ENCODE measurements around the gene FOXB1.

Gene FOXB1

DNA sequence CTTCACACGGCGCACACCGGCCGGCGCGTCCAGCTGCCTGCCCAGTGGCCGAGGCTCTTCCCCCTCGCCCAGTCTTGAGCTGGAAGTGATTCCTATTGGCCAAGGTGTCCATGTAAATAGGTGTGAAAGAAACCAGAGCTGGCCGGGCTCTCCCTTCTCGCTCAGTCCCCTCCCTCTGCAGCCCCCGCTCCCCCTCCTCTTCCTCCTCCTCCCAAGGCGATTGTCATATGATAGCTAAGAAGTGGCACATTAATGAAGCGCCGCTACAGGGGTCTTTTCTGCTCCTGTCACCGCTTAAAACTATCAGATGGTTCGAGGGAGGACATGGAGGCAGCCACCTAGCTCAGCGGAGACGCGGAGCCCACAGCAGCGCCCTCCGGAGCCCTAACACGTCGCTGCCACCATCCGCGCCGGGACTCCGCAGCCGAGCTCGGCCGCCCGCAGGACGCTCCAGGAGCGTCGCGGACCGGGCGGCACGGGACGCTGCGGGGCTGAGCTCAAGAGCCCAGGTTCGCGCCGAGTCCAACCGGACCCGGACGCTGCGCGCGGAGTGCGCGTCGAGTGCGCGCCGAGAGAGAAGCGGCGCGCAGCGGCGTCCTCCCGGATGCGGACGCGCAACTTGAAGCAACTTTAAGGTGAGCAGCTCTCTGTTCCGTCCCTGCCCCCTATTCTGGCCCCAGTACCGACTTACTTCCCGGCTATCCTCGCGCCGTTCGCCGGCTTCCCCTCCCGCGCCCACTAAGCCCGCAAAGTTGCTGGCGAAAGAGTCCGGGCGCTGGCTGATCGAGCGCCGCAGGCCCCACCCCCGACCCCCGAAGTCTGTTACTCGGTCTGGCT, at the start of gene FOXB1:
FOXB1 (plus strand) TSS at position 303 of the 837 bp plus-strand sequence. CDS start 653 bp downstream, outside the sequence.
- H3K4me3 ChIP-seq (ENCODE audit: low read depth, low read length), result no peak within 1 kb of the TSS
- DNase-seq (ENCODE audit: low read depth), result no peak

DNA sequence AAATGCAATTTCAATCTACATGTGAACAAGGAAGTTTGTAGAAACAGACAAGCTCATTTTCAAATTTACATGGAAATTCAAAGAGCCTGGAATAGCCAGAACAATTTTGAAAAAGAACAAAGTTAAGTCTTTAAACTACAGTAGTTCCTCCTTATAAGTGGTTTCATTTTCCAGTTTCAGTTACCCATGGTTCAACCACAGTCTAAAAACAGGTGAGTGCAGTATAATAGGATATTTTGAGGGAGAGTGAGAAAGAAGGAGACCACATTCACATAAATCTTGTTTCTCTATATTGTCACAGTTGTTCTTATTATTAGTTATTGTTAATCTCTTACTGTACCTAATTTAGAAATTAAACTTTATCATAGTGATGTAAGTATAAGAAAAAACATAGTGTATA, 45.8 kb upstream of the FOXB1 start:
- TF ChIP-seq, protein P1, sequence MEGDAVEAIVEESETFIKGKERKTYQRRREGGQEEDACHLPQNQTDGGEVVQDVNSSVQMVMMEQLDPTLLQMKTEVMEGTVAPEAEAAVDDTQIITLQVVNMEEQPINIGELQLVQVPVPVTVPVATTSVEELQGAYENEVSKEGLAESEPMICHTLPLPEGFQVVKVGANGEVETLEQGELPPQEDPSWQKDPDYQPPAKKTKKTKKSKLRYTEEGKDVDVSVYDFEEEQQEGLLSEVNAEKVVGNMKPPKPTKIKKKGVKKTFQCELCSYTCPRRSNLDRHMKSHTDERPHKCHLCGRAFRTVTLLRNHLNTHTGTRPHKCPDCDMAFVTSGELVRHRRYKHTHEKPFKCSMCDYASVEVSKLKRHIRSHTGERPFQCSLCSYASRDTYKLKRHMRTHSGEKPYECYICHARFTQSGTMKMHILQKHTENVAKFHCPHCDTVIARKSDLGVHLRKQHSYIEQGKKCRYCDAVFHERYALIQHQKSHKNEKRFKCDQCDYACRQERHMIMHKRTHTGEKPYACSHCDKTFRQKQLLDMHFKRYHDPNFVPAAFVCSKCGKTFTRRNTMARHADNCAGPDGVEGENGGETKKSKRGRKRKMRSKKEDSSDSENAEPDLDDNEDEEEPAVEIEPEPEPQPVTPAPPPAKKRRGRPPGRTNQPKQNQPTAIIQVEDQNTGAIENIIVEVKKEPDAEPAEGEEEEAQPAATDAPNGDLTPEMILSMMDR (IDR thresholded peaks at IDR 0.05; ENCODE audit: insufficient read depth, low read depth, low read length, missing control alignments), result no peak
- no peak for DNase-seq (ENCODE audit: low read depth)
- no peak overlapping the region for H3K4me3 ChIP-seq (ENCODE audit: low read depth, low read length)

More for the DNA sequence above, at the start of gene FOXB1:
- TF ChIP-seq, protein P1 (IDR thresholded peaks at IDR 0.05; ENCODE audit: insufficient read depth, low read depth, low read length, missing control alignments), result no peak

DNA sequence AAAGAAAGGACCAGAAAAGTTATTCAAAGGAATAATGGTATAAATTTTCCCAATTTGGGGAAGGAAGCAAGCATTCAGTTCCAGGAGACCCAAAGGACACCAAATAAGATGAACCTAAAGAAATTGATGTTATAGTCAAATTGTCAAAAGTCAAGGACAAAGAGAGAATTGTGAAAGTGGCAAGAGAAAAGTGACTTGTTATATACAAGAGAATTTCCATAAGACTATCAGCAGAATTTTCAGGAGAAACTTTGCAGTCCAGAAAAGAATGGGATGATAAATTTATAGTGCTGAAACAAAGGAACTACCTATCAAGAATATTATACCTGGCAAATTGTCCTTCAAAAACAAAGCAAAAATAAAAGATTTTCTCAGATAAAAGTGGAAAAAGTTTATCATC, 43.8 kb upstream of the FOXB1 start:
- no peak overlapping the region for H3K4me3 ChIP-seq (ENCODE audit: low read depth, low read length)
- TF ChIP-seq, protein P1 (IDR thresholded peaks at IDR 0.05; ENCODE audit: insufficient read depth, low read depth, low read length, missing control alignments), result no peak
- DNase-seq (ENCODE audit: low read depth), result no peak

DNA sequence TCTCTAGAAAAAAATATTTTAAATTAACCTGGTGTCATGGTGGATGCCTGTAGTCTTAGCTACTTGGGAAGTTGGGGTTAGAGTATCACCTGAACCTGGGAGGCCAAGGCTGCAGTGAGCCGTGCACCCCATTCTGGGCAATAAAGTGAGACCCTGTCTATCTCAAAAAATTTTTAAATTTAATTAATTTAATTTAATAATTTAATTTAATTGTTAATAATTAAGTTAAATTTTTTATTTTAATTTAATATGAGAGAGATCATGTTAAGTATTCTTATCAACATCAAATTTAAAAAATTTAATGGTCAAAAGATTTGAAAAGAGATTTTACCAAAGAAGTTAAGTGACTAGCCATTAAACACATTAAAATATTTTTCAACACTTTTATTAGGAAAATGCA, 40.8 kb upstream of the FOXB1 start:
- H3K4me3 ChIP-seq (ENCODE audit: low read depth, low read length), result no peak overlapping the region
- TF ChIP-seq, protein P1 (IDR thresholded peaks at IDR 0.05; ENCODE audit: insufficient read depth, low read depth, low read length, missing control alignments), result no peak
- DNase-seq (ENCODE audit: low read depth), result no peak

DNA sequence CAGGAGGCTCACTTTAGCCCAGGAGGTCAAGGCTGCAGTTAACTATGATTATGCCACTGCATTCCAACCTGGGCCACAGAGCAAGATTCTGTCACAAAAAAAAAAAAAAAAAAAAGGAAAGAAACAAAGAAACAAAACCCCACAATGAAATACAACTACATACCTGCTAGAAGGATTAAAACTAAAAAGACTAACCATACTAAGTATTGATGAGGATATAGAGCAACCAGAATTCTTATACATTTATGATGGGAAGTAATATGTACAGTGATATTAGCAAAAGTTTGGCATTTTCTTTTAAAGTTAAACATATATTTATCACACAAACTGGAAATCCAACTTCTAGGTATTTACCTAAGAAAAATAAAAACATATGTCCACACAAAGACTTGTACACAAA, 40.2 kb upstream of the FOXB1 start:
- no peak for DNase-seq (ENCODE audit: low read depth)
- TF ChIP-seq, protein P1 (IDR thresholded peaks at IDR 0.05; ENCODE audit: insufficient read depth, low read depth, low read length, missing control alignments), result no peak
- no peak overlapping the region for H3K4me3 ChIP-seq (ENCODE audit: low read depth, low read length)

DNA sequence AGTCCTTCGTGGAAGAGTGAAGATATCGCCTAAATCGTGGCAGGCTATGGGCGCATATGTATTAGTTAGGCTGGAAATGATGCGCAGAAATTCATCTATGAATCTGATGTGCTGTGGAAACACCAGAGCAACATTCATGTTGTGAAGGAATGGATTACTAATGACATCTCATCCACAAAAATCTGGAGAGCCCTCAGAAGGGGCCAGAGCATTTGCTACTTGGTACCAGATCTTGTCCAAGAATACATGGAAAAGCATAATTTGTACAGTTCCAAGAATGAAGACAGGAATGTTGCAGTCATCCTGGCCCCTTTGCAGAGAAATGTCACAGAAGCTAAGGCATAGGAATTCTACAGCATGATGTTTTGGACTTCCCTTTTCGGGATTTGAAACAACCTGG, 38.4 kb upstream of the FOXB1 start:
- no peak overlapping the region for H3K4me3 ChIP-seq (ENCODE audit: low read depth, low read length)
- DNase-seq (ENCODE audit: low read depth), result no peak
- TF ChIP-seq, protein P1 (IDR thresholded peaks at IDR 0.05; ENCODE audit: insufficient read depth, low read depth, low read length, missing control alignments), result no peak

DNA sequence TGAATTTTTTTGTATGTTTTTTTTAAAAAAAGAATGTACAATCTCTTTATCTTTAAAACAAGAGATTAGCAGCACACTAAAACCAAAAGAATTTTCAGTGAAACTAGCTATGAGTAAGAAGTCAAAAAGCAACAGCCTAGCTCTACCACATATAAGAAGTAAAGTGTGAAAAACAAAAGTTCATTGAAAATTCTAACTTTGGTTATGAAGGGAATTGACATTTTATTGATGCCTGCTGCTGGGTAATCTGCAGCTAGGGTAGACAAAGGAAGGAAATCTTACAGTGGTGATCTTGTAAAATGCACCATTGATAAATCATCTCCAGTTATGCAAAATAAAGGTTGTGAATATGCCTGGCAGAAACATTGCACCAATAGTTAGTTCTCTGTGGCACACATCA, 37.8 kb upstream of the FOXB1 start:
- no peak overlapping the region for H3K4me3 ChIP-seq (ENCODE audit: low read depth, low read length)
- DNase-seq (ENCODE audit: low read depth), result no peak
- TF ChIP-seq, protein P1 (IDR thresholded peaks at IDR 0.05; ENCODE audit: insufficient read depth, low read depth, low read length, missing control alignments), result no peak

Data from GM12865 (cell line).